HL-60 (cell line): ENCODE data around the gene KRI1.

Experiments used
- DNase-seq, 2 experiments: peaks; one replicate each; pipeline ENCODE4 v3.0.0-alpha.2; 2010 to 2020; ENCODE audit warnings: low read depth in 1 of 2, low spot score in 1 of 2
- H3K27ac ChIP-seq: fragments of 250-450 bp; sonication (Bioruptor Pico); replicated peaks from 2 replicates; pipeline ENCODE4 v1.5.1; 2020; ENCODE audit warnings: mild to moderate bottlenecking, moderate library complexity
- H3K27me3 ChIP-seq: fragments of 250-450 bp; sonication (Bioruptor Pico); 2 replicates; pipeline ENCODE4 v1.5.1; 2021; ENCODE audit warnings: mild to moderate bottlenecking, moderate library complexity; ENCODE audit not compliant: insufficient read depth, poor library complexity, severe bottlenecking
- H3K4me3 ChIP-seq: replicated peaks from 2 replicates; pipeline ENCODE4 v1.5.1; 2011; ENCODE audit warnings: mild to moderate bottlenecking, control low read depth, low read length; ENCODE audit not compliant: insufficient read depth
- GABPA ChIP-seq: IDR thresholded peaks from 2 replicates; pipeline ENCODE4 v1.6.1; 2012; ENCODE audit warnings: low read depth
- POLR2AphosphoS5 ChIP-seq: IDR thresholded peaks from 2 replicates; pipeline ENCODE4 v1.6.1; 2012; ENCODE audit warnings: low read depth
- SPI1 ChIP-seq: IDR thresholded peaks from 2 replicates; pipeline ENCODE4 v1.6.1; 2012; ENCODE audit warnings: low read depth, mild to moderate bottlenecking, borderline replicate concordance
- TF ChIP-seq, protein P1 (sequence below): IDR thresholded peaks from 2 replicates; pipeline ENCODE4 v1.6.1; 2012; ENCODE audit warnings: low read depth; ENCODE audit not compliant: insufficient replicate concordance
- TF ChIP-seq, protein P2 (sequence below): IDR thresholded peaks from one replicate; pipeline ENCODE4 v1.5.1; 2011; ENCODE audit warnings: low read length, control low read depth, inconsistent platforms; ENCODE audit not compliant: insufficient read depth

KRI1 gene

DNA sequence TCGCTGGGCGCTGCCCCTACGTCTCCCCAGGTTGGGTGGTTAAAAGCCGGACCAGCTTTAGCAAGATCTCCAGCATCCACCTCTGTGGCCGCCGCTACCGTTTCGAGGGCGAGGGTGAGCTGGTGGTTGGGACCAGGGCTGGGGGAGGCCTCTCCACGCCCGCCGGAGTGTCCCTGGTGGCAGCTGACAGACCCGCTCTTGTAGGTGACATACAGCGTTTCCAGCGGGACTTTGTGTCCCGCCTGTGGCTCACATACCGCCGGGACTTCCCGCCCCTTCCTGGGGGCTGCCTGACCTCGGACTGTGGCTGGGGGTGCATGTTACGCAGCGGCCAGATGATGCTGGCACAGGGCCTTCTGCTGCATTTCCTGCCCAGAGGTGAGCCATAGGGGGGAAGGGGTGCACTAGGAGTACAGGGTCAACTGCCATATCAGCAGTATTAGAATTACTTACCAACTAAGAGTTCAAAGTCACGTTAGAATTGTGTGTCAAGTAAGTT is 21.0 kb downstream of the KRI1 start:
- peak in 1 of 2 experiments; percentile 1 for DNase-seq
- H3K27ac ChIP-seq, result no peak overlapping the region
- H3K4me3 ChIP-seq, result peak overlapping the region; percentile 72
- H3K27me3 ChIP-seq, result no peaks in the 10 kb centered on the region
- no peak for TF ChIP-seq GABPA
- TF ChIP-seq SPI1, result no peak
- TF ChIP-seq, protein P1, sequence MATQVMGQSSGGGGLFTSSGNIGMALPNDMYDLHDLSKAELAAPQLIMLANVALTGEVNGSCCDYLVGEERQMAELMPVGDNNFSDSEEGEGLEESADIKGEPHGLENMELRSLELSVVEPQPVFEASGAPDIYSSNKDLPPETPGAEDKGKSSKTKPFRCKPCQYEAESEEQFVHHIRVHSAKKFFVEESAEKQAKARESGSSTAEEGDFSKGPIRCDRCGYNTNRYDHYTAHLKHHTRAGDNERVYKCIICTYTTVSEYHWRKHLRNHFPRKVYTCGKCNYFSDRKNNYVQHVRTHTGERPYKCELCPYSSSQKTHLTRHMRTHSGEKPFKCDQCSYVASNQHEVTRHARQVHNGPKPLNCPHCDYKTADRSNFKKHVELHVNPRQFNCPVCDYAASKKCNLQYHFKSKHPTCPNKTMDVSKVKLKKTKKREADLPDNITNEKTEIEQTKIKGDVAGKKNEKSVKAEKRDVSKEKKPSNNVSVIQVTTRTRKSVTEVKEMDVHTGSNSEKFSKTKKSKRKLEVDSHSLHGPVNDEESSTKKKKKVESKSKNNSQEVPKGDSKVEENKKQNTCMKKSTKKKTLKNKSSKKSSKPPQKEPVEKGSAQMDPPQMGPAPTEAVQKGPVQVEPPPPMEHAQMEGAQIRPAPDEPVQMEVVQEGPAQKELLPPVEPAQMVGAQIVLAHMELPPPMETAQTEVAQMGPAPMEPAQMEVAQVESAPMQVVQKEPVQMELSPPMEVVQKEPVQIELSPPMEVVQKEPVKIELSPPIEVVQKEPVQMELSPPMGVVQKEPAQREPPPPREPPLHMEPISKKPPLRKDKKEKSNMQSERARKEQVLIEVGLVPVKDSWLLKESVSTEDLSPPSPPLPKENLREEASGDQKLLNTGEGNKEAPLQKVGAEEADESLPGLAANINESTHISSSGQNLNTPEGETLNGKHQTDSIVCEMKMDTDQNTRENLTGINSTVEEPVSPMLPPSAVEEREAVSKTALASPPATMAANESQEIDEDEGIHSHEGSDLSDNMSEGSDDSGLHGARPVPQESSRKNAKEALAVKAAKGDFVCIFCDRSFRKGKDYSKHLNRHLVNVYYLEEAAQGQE, result no peak
- TF ChIP-seq, protein P2, sequence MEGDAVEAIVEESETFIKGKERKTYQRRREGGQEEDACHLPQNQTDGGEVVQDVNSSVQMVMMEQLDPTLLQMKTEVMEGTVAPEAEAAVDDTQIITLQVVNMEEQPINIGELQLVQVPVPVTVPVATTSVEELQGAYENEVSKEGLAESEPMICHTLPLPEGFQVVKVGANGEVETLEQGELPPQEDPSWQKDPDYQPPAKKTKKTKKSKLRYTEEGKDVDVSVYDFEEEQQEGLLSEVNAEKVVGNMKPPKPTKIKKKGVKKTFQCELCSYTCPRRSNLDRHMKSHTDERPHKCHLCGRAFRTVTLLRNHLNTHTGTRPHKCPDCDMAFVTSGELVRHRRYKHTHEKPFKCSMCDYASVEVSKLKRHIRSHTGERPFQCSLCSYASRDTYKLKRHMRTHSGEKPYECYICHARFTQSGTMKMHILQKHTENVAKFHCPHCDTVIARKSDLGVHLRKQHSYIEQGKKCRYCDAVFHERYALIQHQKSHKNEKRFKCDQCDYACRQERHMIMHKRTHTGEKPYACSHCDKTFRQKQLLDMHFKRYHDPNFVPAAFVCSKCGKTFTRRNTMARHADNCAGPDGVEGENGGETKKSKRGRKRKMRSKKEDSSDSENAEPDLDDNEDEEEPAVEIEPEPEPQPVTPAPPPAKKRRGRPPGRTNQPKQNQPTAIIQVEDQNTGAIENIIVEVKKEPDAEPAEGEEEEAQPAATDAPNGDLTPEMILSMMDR, result no peak
- TF ChIP-seq POLR2AphosphoS5, result no peak

DNA sequence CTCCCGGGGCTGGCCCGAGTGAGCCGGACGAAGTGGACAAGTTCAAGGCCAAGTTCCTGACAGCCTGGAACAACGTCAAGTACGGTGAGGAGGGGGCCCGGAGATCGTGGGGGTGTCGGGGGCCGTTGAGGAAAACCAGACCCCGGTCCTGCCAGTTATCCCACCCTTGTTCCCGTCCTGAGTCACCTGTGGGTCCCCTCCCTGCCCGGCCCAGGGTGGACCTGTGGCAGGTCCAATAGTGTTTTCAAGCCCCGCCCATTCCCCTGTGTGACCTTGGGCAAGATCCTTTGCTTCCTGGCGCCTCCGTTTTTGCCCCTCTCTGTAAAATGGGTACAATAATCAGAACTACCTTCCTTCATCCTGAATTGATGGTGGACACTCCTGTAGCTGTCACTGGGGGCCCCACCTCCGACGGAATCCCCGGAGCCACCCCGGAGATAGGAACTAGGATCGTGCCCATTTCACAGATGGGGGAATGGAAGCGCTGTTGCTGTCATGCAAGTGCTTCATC is 21.5 kb downstream of the KRI1 start:
- DNase-seq, result peak in 1 of 2 experiments; percentile 33
- no peaks in the 10 kb centered on the region for H3K27me3 ChIP-seq
- peak overlapping the region; percentile 68 for H3K27ac ChIP-seq
- H3K4me3 ChIP-seq, result peak overlapping the region; percentile 72
- TF ChIP-seq, protein P1, result no peak
- TF ChIP-seq SPI1, result no peak
- no peak for TF ChIP-seq POLR2AphosphoS5
- TF ChIP-seq, protein P2, result no peak
- no peak for TF ChIP-seq GABPA

DNA sequence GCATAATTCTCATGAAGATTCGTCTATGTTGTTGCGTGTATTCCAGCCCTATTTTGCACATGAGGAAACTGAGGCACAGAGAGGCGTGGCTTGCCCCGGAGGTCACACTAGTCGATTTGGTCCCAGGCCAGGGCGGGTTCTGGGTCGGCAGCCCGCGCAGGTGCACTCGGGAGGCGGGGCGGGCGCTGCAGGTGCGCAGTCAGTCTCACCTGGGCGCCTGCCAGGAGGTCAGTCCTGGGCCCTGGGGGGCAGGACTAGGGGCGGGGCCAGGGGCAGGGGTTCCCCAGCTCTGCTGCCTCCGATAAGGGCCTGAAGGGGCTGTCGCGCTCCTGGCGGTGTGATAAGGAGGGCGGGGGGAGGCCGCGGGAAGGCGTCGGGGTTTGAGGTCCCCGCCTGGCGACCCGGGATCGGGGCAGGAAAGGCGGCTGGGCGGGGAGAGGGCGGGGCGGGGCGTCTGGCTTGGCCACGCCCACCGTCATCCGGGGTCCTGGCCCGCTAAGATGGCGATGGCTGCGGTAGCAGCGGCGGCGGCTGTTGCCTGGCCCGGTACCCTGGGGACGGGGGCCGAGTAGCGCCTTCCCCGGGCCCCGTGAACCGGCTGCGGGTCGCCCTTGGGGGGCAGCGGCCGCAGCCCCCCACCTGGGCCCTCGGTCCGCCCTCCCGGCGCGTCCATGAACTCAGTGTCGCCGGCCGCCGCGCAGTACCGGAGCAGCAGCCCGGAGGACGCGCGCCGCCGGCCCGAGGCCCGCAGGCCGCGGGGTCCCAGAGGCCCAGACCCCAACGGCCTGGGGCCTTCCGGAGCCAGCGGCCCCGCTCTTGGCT is 22.2 kb downstream of the KRI1 start, which contains the start of gene ATG4D:
Gene ATG4D (plus strand): TSS at position 485 of the 822 bp plus-strand sequence. CDS start 187 bp downstream, at position 672.
- no peaks in the 10 kb centered on the region for H3K27me3 ChIP-seq
- H3K27ac ChIP-seq, result peak within 1 kb of the TSS; percentile 68
- H3K4me3 ChIP-seq, result peak within 1 kb of the TSS; percentile 72
- peak in 1 of 2 experiments; percentile 65 for DNase-seq
- no peak; the same call in 1 of the 2 replicates for TF ChIP-seq POLR2AphosphoS5
- TF ChIP-seq, protein P2, result no peak
- no peak for TF ChIP-seq GABPA
- TF ChIP-seq SPI1, result no peak
- TF ChIP-seq, protein P1, result no peak
